ENCODE measurements around the gene COL27A1. TPM values are rescaled to one million over a fixed set of nuclear protein-coding genes. Genes with fewer than 3 reads are reported as not detected.
A peak's percentile ranks its signal among the peaks of the same experiment; 100 is the strongest.

The COL27A1 gene
- total RNA-seq, 4 donors from 2014 or later: 1.0 to 5.7 (median 3.3) TPM

GRCh38 chr9:114247491-114247890 lies 92.2 kb downstream of the COL27A1 start:
- H3K27ac ChIP-seq: no peak overlapping the region
- TF ChIP-seq POLR2AphosphoS5 (IDR thresholded peaks at IDR 0.05): no peak
- TF ChIP-seq EP300 (IDR thresholded peaks at IDR 0.05): no peak
- TF ChIP-seq CTCF (IDR thresholded peaks at IDR 0.05): no peak
- no peak for TF ChIP-seq POLR2A (IDR thresholded peaks at IDR 0.05)
- ATAC-seq: no peak
- no peaks in the 10 kb centered on the region for H3K9me3 ChIP-seq
- H3K4me3 ChIP-seq: no peak overlapping the region
- H3K4me1 ChIP-seq: peaks cover 0 to 22% (median 11%) of the 10 kb centered on the region in 3 donors
- H3K36me3 ChIP-seq: no peaks in the 10 kb centered on the region
- H3K27me3 ChIP-seq: no peaks in the 10 kb centered on the region
- 53% methylated on average over 3 of the region's 5 CpGs; no CpG with 5 or more reads in 1 of the 2 donors for WGBS, 2 donors (ENCODE audit: low coverage in 1 of 2)

- TF ChIP-seq CTCF (IDR thresholded peaks at IDR 0.05) (no peak), EP300 (IDR thresholded peaks at IDR 0.05) (no peak), POLR2AphosphoS5 (IDR thresholded peaks at IDR 0.05) (no peak), POLR2A (IDR thresholded peaks at IDR 0.05) (no peak)
- Histone ChIP-seq H3K9me3 (no peaks in the 10 kb centered on the region), H3K27me3 (no peaks in the 10 kb centered on the region), H3K4me1 (peaks cover 0 to 22% (median 11%) of the 10 kb centered on the region in 3 donors), H3K36me3 (no peaks in the 10 kb centered on the region), H3K27ac (no peak overlapping the region), H3K4me3 (no peak overlapping the region)
- 72% methylated on average over 4 of the region's 11 CpGs; no CpG with 5 or more reads in 1 of the 2 donors for WGBS, 2 donors (ENCODE audit: low coverage in 1 of 2)
- no peak for ATAC-seq
These were observed 93.0 kb downstream of the COL27A1 start for GRCh38 chr9:114248299-114248707.

- no peak for TF ChIP-seq CTCF (IDR thresholded peaks at IDR 0.05)
- TF ChIP-seq POLR2AphosphoS5 (IDR thresholded peaks at IDR 0.05): no peak
- no peak for TF ChIP-seq EP300 (IDR thresholded peaks at IDR 0.05)
- TF ChIP-seq POLR2A (IDR thresholded peaks at IDR 0.05): no peak
- Histone ChIP-seq H3K36me3 (no peaks in the 10 kb centered on the region), H3K9me3 (no peaks in the 10 kb centered on the region), H3K27ac (peak overlapping the region in 3 of 4 donors; percentile 52 to 64 (median 62)), H3K27me3 (no peaks in the 10 kb centered on the region), H3K4me3 (peak overlapping the region in 1 of 2 donors; percentile 25), H3K4me1 (peaks cover 0 to 22% (median 11%) of the 10 kb centered on the region in 3 donors)
- WGBS, 2 donors (ENCODE audit: low coverage in 1 of 2): 55 to 83% methylated on average over 2 to 6 of the region's 21 CpGs
- no peak for ATAC-seq
These were observed 94.3 kb downstream of the COL27A1 start for GRCh38 chr9:114249424-114250234.

DNA sequence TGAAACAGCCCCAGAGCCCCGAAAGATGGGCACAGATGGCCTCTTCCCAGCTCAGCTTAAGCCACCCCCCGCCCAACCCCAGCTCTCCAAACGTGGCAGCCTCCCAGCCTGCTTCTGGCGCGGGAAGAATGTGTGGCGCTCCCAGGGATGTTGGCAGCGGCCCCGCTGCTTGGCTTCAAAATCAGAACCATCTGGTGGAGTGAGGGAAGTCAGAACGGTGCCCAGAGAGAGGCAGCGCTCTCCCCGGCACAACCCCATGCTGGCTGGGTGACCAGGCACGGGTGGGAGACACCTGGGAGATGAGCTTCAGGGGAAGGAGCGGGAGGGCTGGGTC lies 94.9 kb downstream of the COL27A1 start:
- 34 to 37% methylated on average over 2 to 8 of the region's 13 CpGs for WGBS, 2 donors (ENCODE audit: low coverage in 1 of 2)
- TF ChIP-seq POLR2AphosphoS5 (IDR thresholded peaks at IDR 0.05) (peak; percentile 62), EP300 (IDR thresholded peaks at IDR 0.05) (no peak), POLR2A (IDR thresholded peaks at IDR 0.05) (no peak), CTCF (IDR thresholded peaks at IDR 0.05) (no peak)
- peak overlapping the region in 1 of 2 donors; percentile 25 for H3K4me3 ChIP-seq
- ATAC-seq: peak; percentile 86
- H3K4me1 ChIP-seq: peaks cover 0 to 22% (median 11%) of the 10 kb centered on the region in 3 donors
- no peaks in the 10 kb centered on the region for H3K27me3 ChIP-seq
- H3K36me3 ChIP-seq: no peaks in the 10 kb centered on the region
- peak overlapping the region in 3 of 4 donors; percentile 52 to 64 (median 62) for H3K27ac ChIP-seq
- no peaks in the 10 kb centered on the region for H3K9me3 ChIP-seq

DNA sequence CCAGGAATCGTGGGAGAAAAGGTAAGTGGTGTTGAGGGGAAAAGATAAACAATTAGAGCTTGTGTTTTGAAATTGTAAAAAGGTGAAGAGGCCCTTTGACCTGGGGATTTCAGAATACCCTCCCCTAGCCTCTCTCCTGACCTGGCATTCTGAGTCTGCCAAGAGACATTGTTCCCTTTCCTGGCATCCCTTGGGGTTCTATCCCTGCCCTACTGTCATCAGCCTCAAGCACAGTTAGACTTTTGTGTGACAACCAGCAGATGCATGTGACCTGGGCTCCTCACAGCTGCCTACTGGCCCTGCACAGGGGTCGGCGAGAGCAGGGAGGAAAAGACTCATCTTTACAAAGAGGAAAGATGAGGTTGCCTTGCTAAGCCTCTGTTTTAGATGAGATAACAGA lies 95.3 kb downstream of the COL27A1 start:
- Histone ChIP-seq H3K4me1 (peaks cover 0 to 22% (median 11%) of the 10 kb centered on the region in 3 donors), H3K27me3 (no peaks in the 10 kb centered on the region), H3K9me3 (no peaks in the 10 kb centered on the region), H3K36me3 (no peaks in the 10 kb centered on the region), H3K4me3 (no peak overlapping the region), H3K27ac (peak overlapping the region in 3 of 4 donors; percentile 52 to 64 (median 62))
- WGBS, 2 donors (ENCODE audit: low coverage in 1 of 2): 0 to 65% methylated on average over 1 to 3 of the region's 3 CpGs
- no peak for ATAC-seq
- TF ChIP-seq POLR2A (IDR thresholded peaks at IDR 0.05): no peak
- no peak for TF ChIP-seq EP300 (IDR thresholded peaks at IDR 0.05)
- no peak for TF ChIP-seq POLR2AphosphoS5 (IDR thresholded peaks at IDR 0.05)
- no peak for TF ChIP-seq CTCF (IDR thresholded peaks at IDR 0.05)
